SIG-M5 (cell line): ENCODE data around the gene VPS52.
"Not testable (repeated sequence)": the region's sequence is repeated elsewhere in the genome, so short reads cannot be mapped to it uniquely, and the experiment has no call there.

Experiments
- DNase-seq: peaks from one replicate; lab custom pipeline; 2025; lab: John Stamatoyannopoulos, UW

Gene VPS52

GRCh38 chr6:33248932-33249731, 22.5 kb downstream of the VPS52 start:
- peak; percentile 97 for DNase-seq

- DNase-seq = no peak
Observed at GRCh38 chr6:33248643-33248931, 23.1 kb downstream of the VPS52 start.

GRCh38 chr6:33247977-33248642, 23.6 kb downstream of the VPS52 start:
- peak; percentile 23 for DNase-seq

- no peak for DNase-seq
Observed at GRCh38 chr6:33243476-33243875, 28.2 kb downstream of the VPS52 start.

GRCh38 chr6:33241968-33242367, 29.7 kb downstream of the VPS52 start:
- DNase-seq = no peak

GRCh38 chr6:33237741-33238140, 33.9 kb downstream of the VPS52 start:
- no peak for DNase-seq

GRCh38 chr6:33236852-33237251, 34.8 kb downstream of the VPS52 start:
- DNase-seq = no peak

GRCh38 chr6:33236328-33236727, 35.3 kb downstream of the VPS52 start:
- no peak for DNase-seq

- DNase-seq = no peak
Observed at GRCh38 chr6:33235221-33235634, 36.4 kb downstream of the VPS52 start.

GRCh38 chr6:33226503-33227120, 45.1 kb downstream of the VPS52 start:
- DNase-seq = not testable (repeated sequence)

GRCh38 chr6:33217681-33218080, 54.0 kb downstream of the VPS52 start:
- no peak for DNase-seq

- DNase-seq = no peak
Observed at GRCh38 chr6:33217246-33217645, 54.4 kb downstream of the VPS52 start.

- no peak for DNase-seq
Observed at GRCh38 chr6:33216117-33216649, 55.5 kb downstream of the VPS52 start.

GRCh38 chr6:33215271-33216116, 56.2 kb downstream of the VPS52 start:
- DNase-seq = no peak

- no peak for DNase-seq
Observed at GRCh38 chr6:33213989-33214335, 57.7 kb downstream of the VPS52 start.

- DNase-seq = no peak
Observed at GRCh38 chr6:33213166-33213988, 58.3 kb downstream of the VPS52 start.

- no peak for DNase-seq
Observed at GRCh38 chr6:33212857-33213165, 58.9 kb downstream of the VPS52 start.

- DNase-seq = no peak
Observed at GRCh38 chr6:33211666-33212422, 59.8 kb downstream of the VPS52 start.

- no peak for DNase-seq
Observed at GRCh38 chr6:33211136-33211535, 60.5 kb downstream of the VPS52 start.

GRCh38 chr6:33209856-33210255, 61.8 kb downstream of the VPS52 start:
- DNase-seq = no peak
